ENCODE measurements around the gene CDS2. TPM values are rescaled to one million over a fixed set of nuclear protein-coding genes. Genes with fewer than 3 reads are reported as not detected.
"Not testable (repeated sequence)": the region's sequence is repeated elsewhere in the genome, so short reads cannot be mapped to it uniquely, and the experiment has no call there.

The CDS2 gene
- polyA plus RNA-seq, 1 donor from 2014 or later, result 66.7 TPM

DNA sequence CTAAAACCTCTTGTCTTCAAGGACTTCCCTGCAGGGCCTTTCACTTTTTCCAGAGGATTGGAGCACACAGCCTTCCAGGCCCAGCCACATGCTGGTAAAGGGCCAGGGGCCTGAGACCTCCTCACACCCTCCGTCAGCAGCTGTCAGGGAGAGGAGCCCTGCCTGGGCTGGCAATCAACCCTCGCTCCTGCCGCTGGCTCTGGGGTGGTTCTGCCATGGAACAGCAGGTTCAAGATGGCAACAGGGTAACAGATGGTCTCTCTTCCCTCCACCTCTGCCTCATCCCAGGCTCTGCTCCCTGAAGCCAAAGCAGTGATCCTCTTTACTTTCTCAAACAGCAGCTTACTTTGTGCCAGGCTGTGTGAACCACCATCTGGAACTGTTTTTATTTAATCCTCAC, 30.9 kb upstream of the CDS2 start:
- TF ChIP-seq RAD21 (conservative IDR thresholded peaks at IDR 0.05) (no peak), POLR2AphosphoS5 (IDR thresholded peaks at IDR 0.05) (no peak), MXI1 (conservative IDR thresholded peaks at IDR 0.05; ENCODE audit: poor library complexity, severe bottlenecking) (no peak), EP300 (conservative IDR thresholded peaks at IDR 0.05; ENCODE audit: poor library complexity, severe bottlenecking) (no peak), SMC3 (conservative IDR thresholded peaks at IDR 0.05; ENCODE audit: poor library complexity) (no peak), TAF1 (IDR thresholded peaks at IDR 0.05; ENCODE audit: low read depth) (no peak), EZH2 (IDR thresholded peaks at IDR 0.05; ENCODE audit: borderline replicate concordance, insufficient read depth, low read length, poor library complexity, severe bottlenecking) (no peak)
- TF ChIP-seq, protein P1, sequence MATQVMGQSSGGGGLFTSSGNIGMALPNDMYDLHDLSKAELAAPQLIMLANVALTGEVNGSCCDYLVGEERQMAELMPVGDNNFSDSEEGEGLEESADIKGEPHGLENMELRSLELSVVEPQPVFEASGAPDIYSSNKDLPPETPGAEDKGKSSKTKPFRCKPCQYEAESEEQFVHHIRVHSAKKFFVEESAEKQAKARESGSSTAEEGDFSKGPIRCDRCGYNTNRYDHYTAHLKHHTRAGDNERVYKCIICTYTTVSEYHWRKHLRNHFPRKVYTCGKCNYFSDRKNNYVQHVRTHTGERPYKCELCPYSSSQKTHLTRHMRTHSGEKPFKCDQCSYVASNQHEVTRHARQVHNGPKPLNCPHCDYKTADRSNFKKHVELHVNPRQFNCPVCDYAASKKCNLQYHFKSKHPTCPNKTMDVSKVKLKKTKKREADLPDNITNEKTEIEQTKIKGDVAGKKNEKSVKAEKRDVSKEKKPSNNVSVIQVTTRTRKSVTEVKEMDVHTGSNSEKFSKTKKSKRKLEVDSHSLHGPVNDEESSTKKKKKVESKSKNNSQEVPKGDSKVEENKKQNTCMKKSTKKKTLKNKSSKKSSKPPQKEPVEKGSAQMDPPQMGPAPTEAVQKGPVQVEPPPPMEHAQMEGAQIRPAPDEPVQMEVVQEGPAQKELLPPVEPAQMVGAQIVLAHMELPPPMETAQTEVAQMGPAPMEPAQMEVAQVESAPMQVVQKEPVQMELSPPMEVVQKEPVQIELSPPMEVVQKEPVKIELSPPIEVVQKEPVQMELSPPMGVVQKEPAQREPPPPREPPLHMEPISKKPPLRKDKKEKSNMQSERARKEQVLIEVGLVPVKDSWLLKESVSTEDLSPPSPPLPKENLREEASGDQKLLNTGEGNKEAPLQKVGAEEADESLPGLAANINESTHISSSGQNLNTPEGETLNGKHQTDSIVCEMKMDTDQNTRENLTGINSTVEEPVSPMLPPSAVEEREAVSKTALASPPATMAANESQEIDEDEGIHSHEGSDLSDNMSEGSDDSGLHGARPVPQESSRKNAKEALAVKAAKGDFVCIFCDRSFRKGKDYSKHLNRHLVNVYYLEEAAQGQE (IDR thresholded peaks at IDR 0.05; ENCODE audit: borderline replicate concordance), result no peak
- TF ChIP-seq, protein P2, sequence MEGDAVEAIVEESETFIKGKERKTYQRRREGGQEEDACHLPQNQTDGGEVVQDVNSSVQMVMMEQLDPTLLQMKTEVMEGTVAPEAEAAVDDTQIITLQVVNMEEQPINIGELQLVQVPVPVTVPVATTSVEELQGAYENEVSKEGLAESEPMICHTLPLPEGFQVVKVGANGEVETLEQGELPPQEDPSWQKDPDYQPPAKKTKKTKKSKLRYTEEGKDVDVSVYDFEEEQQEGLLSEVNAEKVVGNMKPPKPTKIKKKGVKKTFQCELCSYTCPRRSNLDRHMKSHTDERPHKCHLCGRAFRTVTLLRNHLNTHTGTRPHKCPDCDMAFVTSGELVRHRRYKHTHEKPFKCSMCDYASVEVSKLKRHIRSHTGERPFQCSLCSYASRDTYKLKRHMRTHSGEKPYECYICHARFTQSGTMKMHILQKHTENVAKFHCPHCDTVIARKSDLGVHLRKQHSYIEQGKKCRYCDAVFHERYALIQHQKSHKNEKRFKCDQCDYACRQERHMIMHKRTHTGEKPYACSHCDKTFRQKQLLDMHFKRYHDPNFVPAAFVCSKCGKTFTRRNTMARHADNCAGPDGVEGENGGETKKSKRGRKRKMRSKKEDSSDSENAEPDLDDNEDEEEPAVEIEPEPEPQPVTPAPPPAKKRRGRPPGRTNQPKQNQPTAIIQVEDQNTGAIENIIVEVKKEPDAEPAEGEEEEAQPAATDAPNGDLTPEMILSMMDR (IDR thresholded peaks at IDR 0.05; ENCODE audit: poor library complexity, severe bottlenecking), result no peak
- Histone ChIP-seq H4K20me1 (ENCODE audit: insufficient read depth) (no peaks in the 10 kb centered on the region), H3K27ac (ENCODE audit: low read length) (no peak overlapping the region), H3K9ac (ENCODE audit: low read length) (no peak overlapping the region), H3K9me3 (ENCODE audit: low read length) (no peaks in the 10 kb centered on the region), H3K9me2 (ENCODE audit: insufficient read depth, low read length) (no peaks in the 10 kb centered on the region), H3K36me3 (ENCODE audit: insufficient read depth, low read length) (peaks cover 5% of the 10 kb centered on the region), H3K79me2 (replicated peaks; ENCODE audit: insufficient read depth, low read length) (no peaks in the 10 kb centered on the region), H3K4me3 (ENCODE audit: low read length) (no peak overlapping the region), H3F3A (ENCODE audit: insufficient read depth, low read length, poor library complexity, severe bottlenecking) (no peaks in the 10 kb centered on the region), H3K27me3 (ENCODE audit: insufficient read depth, low read depth, low read length) (no peaks in the 10 kb centered on the region), H2AFZ (ENCODE audit: low read depth, low read length) (no peak overlapping the region), H3K4me2 (ENCODE audit: low read length) (no peak overlapping the region)

DNA sequence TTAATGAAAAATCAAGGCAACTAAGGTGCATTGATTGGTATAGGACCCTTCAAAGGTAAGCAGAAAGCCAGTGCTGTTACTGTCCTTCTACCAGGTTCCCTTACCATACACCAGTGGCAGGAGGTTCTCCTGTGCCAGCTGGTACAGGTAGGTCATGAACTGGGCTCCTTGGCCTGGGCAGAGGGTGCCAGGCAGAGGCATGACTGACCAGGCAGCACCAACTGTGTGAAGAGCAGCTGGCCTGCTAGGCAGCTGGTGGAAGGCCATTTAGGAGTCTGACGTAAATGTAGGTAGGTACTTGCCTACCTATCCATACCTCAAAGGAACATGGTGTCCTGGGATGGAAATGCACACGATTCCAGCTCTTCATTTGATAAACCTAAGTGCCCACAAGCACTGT, 30.3 kb upstream of the CDS2 start:
- Histone ChIP-seq H3K36me3 (ENCODE audit: insufficient read depth, low read length) (peaks cover 5% of the 10 kb centered on the region), H3K27ac (ENCODE audit: low read length) (no peak overlapping the region), H2AFZ (ENCODE audit: low read depth, low read length) (no peak overlapping the region), H4K20me1 (ENCODE audit: insufficient read depth) (no peaks in the 10 kb centered on the region), H3K9ac (ENCODE audit: low read length) (no peak overlapping the region), H3K4me3 (ENCODE audit: low read length) (no peak overlapping the region), H3K4me2 (ENCODE audit: low read length) (no peak overlapping the region), H3K79me2 (replicated peaks; ENCODE audit: insufficient read depth, low read length) (no peaks in the 10 kb centered on the region), H3K9me2 (ENCODE audit: insufficient read depth, low read length) (no peaks in the 10 kb centered on the region), H3K9me3 (ENCODE audit: low read length) (no peaks in the 10 kb centered on the region), H3F3A (ENCODE audit: insufficient read depth, low read length, poor library complexity, severe bottlenecking) (no peaks in the 10 kb centered on the region), H3K27me3 (ENCODE audit: insufficient read depth, low read depth, low read length) (no peaks in the 10 kb centered on the region)
- TF ChIP-seq, protein P2 (IDR thresholded peaks at IDR 0.05; ENCODE audit: poor library complexity, severe bottlenecking), result no peak
- no peak for TF ChIP-seq MXI1 (conservative IDR thresholded peaks at IDR 0.05; ENCODE audit: poor library complexity, severe bottlenecking)
- no peak for TF ChIP-seq EZH2 (IDR thresholded peaks at IDR 0.05; ENCODE audit: borderline replicate concordance, insufficient read depth, low read length, poor library complexity, severe bottlenecking)
- TF ChIP-seq EP300 (conservative IDR thresholded peaks at IDR 0.05; ENCODE audit: poor library complexity, severe bottlenecking), result no peak
- TF ChIP-seq TAF1 (IDR thresholded peaks at IDR 0.05; ENCODE audit: low read depth), result no peak
- TF ChIP-seq, protein P1 (IDR thresholded peaks at IDR 0.05; ENCODE audit: borderline replicate concordance), result no peak
- TF ChIP-seq RAD21 (conservative IDR thresholded peaks at IDR 0.05), result no peak
- no peak for TF ChIP-seq SMC3 (conservative IDR thresholded peaks at IDR 0.05; ENCODE audit: poor library complexity)
- TF ChIP-seq POLR2AphosphoS5 (IDR thresholded peaks at IDR 0.05), result no peak

GRCh38 chr20:5099009-5099408, 27.8 kb upstream of the CDS2 start:
- not testable (repeated sequence) for H3K4me2 ChIP-seq (ENCODE audit: low read length); H4K20me1 ChIP-seq (ENCODE audit: insufficient read depth); H3K27me3 ChIP-seq (ENCODE audit: insufficient read depth, low read depth, low read length); H3K27ac ChIP-seq (ENCODE audit: low read length); H2AFZ ChIP-seq (ENCODE audit: low read depth, low read length); H3K9ac ChIP-seq (ENCODE audit: low read length); H3K9me3 ChIP-seq (ENCODE audit: low read length); H3F3A ChIP-seq (ENCODE audit: insufficient read depth, low read length, poor library complexity, severe bottlenecking); H3K79me2 ChIP-seq (replicated peaks; ENCODE audit: insufficient read depth, low read length); H3K9me2 ChIP-seq (ENCODE audit: insufficient read depth, low read length); H3K36me3 ChIP-seq (ENCODE audit: insufficient read depth, low read length); H3K4me3 ChIP-seq (ENCODE audit: low read length)
